Erythroblast (primary cell): ENCODE data around the gene CCL14.

Source experiments
- GATA1 ChIP-seq: IDR thresholded peaks from 2 replicates; pipeline ENCODE4 v1.6.1; 2011; ENCODE audit warnings: low read depth, mild to moderate bottlenecking, control low read depth, low read length, moderate library complexity
- POLR2A ChIP-seq: IDR thresholded peaks from 2 replicates; pipeline ENCODE4 v1.6.1; 2011; ENCODE audit warnings: mild to moderate bottlenecking, low read length

DNA sequence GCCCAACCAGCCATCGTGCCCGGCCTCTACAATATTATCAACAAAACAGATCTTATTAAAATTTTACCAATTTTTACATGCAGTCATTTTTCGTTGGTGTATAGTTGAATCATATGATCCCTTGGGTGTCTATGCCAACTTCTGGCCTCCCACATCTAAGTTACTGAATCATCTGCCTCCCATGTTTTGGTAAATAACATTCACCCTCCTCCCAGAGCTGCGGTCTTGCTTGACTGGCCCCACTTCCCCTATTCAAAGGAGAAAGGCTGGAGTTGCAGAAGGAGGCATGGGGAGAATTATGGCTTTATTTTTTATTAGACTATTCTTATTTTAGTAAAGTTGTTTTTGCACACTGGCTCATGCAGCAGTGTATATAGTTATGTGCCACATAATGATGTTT is 49.7 kb upstream of the CCL14 start:
- TF ChIP-seq POLR2A (no peak), GATA1 (no peak)
